HG02763 (cell line): ENCODE results near the gene ITPKB.
"Not testable (repeated sequence)": the region's sequence is repeated elsewhere in the genome, so short reads cannot be mapped to it uniquely, and the experiment has no call there.

Experiments
- ATAC-seq: cut with Tn5 transposase; IDR thresholded peaks from one replicate; pipeline ENCODE4 v1.9.1; 2021; ENCODE audit warnings: mild to moderate bottlenecking, moderate library complexity; ENCODE audit not compliant: unreplicated experiment

Gene ITPKB

GRCh38 chr1:226738995-226739695 lies at the start of gene ITPKB:
Gene ITPKB (minus strand): TSS chr1:226739282. CDS start chr1:226737458, 1,824 bp downstream.
- no peak for ATAC-seq

- no peak for ATAC-seq
Observed at GRCh38 chr1:226787638-226788037, 48.6 kb upstream of the ITPKB start.

- ATAC-seq: no peak
Observed at GRCh38 chr1:226787071-226787470, 48.0 kb upstream of the ITPKB start.

- peak; percentile 54 for ATAC-seq
Observed at GRCh38 chr1:226786550-226786949, 47.5 kb upstream of the ITPKB start.

- no peak for ATAC-seq
Observed at GRCh38 chr1:226785805-226786204, 46.7 kb upstream of the ITPKB start.

GRCh38 chr1:226784081-226785049 lies 45.3 kb upstream of the ITPKB start:
- no peak for ATAC-seq

- ATAC-seq: no peak
Observed at GRCh38 chr1:226782845-226783601, 43.9 kb upstream of the ITPKB start.

- no peak for ATAC-seq
Observed at GRCh38 chr1:226781937-226782609, 43.0 kb upstream of the ITPKB start.

GRCh38 chr1:226779561-226779960 lies 40.5 kb upstream of the ITPKB start:
- no peak for ATAC-seq

- ATAC-seq: no peak
Observed at GRCh38 chr1:226778657-226779058, 39.6 kb upstream of the ITPKB start.

GRCh38 chr1:226776975-226777374 lies 37.9 kb upstream of the ITPKB start:
- ATAC-seq: no peak

GRCh38 chr1:226776066-226776465 lies 37.0 kb upstream of the ITPKB start:
- ATAC-seq: no peak

- ATAC-seq: no peak
Observed at GRCh38 chr1:226772446-226773139, 33.5 kb upstream of the ITPKB start.

- not testable (repeated sequence) for ATAC-seq
Observed at GRCh38 chr1:226767170-226767569, 28.1 kb upstream of the ITPKB start.

- ATAC-seq: no peak
Observed at GRCh38 chr1:226766565-226766964, 27.5 kb upstream of the ITPKB start.

GRCh38 chr1:226764533-226764932 lies 25.5 kb upstream of the ITPKB start:
- peak; percentile 77 for ATAC-seq

- no peak for ATAC-seq
Observed at GRCh38 chr1:226763905-226764264, 24.8 kb upstream of the ITPKB start.

- no peak for ATAC-seq
Observed at GRCh38 chr1:226762988-226763904, 24.2 kb upstream of the ITPKB start.

- ATAC-seq: no peak
Observed at GRCh38 chr1:226762055-226762454, 23.0 kb upstream of the ITPKB start.
